Neural cell (in vitro differentiated cells): ENCODE data around the gene LUC7L3. TPM values are rescaled to one million over a fixed set of nuclear protein-coding genes. Genes with fewer than 3 reads are reported as not detected.

ENCODE experiments used
- H2AFZ ChIP-seq: fragments of 200-600, 300-800 bp; sonication (generic), shearing (Covaris generic); 2 replicates; pipeline ENCODE4 v1.6.0; 2014; ENCODE audit warnings: low read depth, mild to moderate bottlenecking, antibody characterized with exemption, low read length, moderate library complexity
- H3F3A ChIP-seq: fragments of 200-600 bp; shearing (Covaris generic); 2 replicates; pipeline ENCODE4 v1.6.1; 2016; ENCODE audit warnings: mild to moderate bottlenecking, moderate library complexity, mixed read lengths, antibody characterized with exemption, low read length; ENCODE audit not compliant: insufficient read depth, poor library complexity, severe bottlenecking
- H3K27ac ChIP-seq: fragments of 200-600, 300-800 bp; sonication (generic), shearing (Covaris generic); 2 replicates; pipeline ENCODE4 v1.5.1; 2014; ENCODE audit warnings: mild to moderate bottlenecking, low read length, moderate library complexity
- H3K27me3 ChIP-seq: fragments of 300-800, 200-600 bp; sonication (generic), shearing (Covaris generic); 2 replicates; pipeline ENCODE4 v1.6.0; 2014; ENCODE audit warnings: mild to moderate bottlenecking, low read depth, low read length, moderate library complexity; ENCODE audit not compliant: insufficient read depth
- H3K36me3 ChIP-seq: fragments of 300-800, 200-600 bp; sonication (generic), shearing (Covaris generic); 2 replicates; pipeline ENCODE4 v1.5.1; 2014; ENCODE audit warnings: mild to moderate bottlenecking, antibody characterized with exemption, low read length, moderate library complexity; ENCODE audit not compliant: insufficient read depth
- H3K4me2 ChIP-seq: fragments of 300-800, 200-600 bp; sonication (generic), shearing (Covaris generic); 2 replicates; pipeline ENCODE4 v1.6.0; 2014; ENCODE audit warnings: mild to moderate bottlenecking, low read length
- H3K4me3 ChIP-seq: fragments of 300-800, 200-600 bp; sonication (generic), shearing (Covaris generic); 2 replicates; pipeline ENCODE4 v1.5.1; 2014; ENCODE audit warnings: mild to moderate bottlenecking, low read length, moderate library complexity
- H3K79me2 ChIP-seq: fragments of 200-600 bp; shearing (Covaris generic); replicated peaks from 2 replicates; pipeline ENCODE4 v1.6.0; 2014; ENCODE audit warnings: mild to moderate bottlenecking, low read length, moderate library complexity; ENCODE audit not compliant: insufficient read depth
- H3K9ac ChIP-seq: fragments of 300-800, 200-600 bp; sonication (generic), shearing (Covaris generic); 2 replicates; pipeline ENCODE4 v1.6.1; 2016; ENCODE audit warnings: mild to moderate bottlenecking, low read length, mixed read lengths
- H3K9me2 ChIP-seq: fragments of 200-600 bp; shearing (Covaris generic); 2 replicates; pipeline ENCODE4 v1.6.1; 2016; ENCODE audit warnings: mild to moderate bottlenecking, low read length, mixed read lengths; ENCODE audit not compliant: insufficient read depth
- H3K9me3 ChIP-seq: fragments of 200-600, 300-800 bp; sonication (generic), shearing (Covaris generic); 2 replicates; pipeline ENCODE4 v1.6.1; 2016; ENCODE audit warnings: mild to moderate bottlenecking, mixed run types, low read length, moderate library complexity, mixed read lengths
- H4K20me1 ChIP-seq: fragments of 200-600 bp; shearing (Covaris generic); 2 replicates; pipeline ENCODE4 v1.6.1; 2016; ENCODE audit warnings: mild to moderate bottlenecking, mixed run types; ENCODE audit not compliant: insufficient read depth
- EP300 ChIP-seq: fragments of 450-650 bp; conservative IDR thresholded peaks from 2 replicates; pipeline ENCODE4 v1.6.1; 2014; ENCODE audit warnings: antibody characterized with exemption, mild to moderate bottlenecking, moderate library complexity; ENCODE audit not compliant: poor library complexity, severe bottlenecking
- EZH2 ChIP-seq: fragments of 200-600, 300-800 bp; shearing (Covaris generic), sonication (generic); IDR thresholded peaks from 2 replicates; pipeline ENCODE4 v1.6.1; 2014; ENCODE audit warnings: antibody characterized with exemption, low read length, borderline replicate concordance, mild to moderate bottlenecking; ENCODE audit not compliant: insufficient read depth, poor library complexity, severe bottlenecking
- MXI1 ChIP-seq: fragments of 450-650 bp; conservative IDR thresholded peaks from 2 replicates; pipeline ENCODE4 v1.6.1; 2014; ENCODE audit warnings: antibody characterized with exemption, mild to moderate bottlenecking; ENCODE audit not compliant: poor library complexity, severe bottlenecking
- POLR2AphosphoS5 ChIP-seq: IDR thresholded peaks from 2 replicates; pipeline ENCODE4 v1.6.1; 2012
- RAD21 ChIP-seq: fragments of 450-650 bp; conservative IDR thresholded peaks from 2 replicates; pipeline ENCODE4 v1.6.1; 2014; ENCODE audit warnings: antibody characterized with exemption, mild to moderate bottlenecking, moderate library complexity
- SMC3 ChIP-seq: fragments of 450-650 bp; conservative IDR thresholded peaks from 2 replicates; pipeline ENCODE4 v1.6.1; 2014; ENCODE audit warnings: antibody characterized with exemption, mild to moderate bottlenecking, moderate library complexity; ENCODE audit not compliant: poor library complexity
- TAF1 ChIP-seq: IDR thresholded peaks from 2 replicates; pipeline ENCODE4 v1.6.1; 2012; ENCODE audit warnings: low read depth
- polyA plus RNA-seq: library from polyadenylated mRNA; depleted of rRNA; stranded (reverse); fragments of >200 nt; gene quantifications from 2 replicates; pipeline ENCODE4 v1.2.3, GENCODE V29; 2014
- TF ChIP-seq, protein P1 (sequence below): IDR thresholded peaks from 2 replicates; pipeline ENCODE4 v1.6.1; 2012; ENCODE audit warnings: borderline replicate concordance
- TF ChIP-seq, protein P2 (sequence below): fragments of 450-650 bp; IDR thresholded peaks from 2 replicates; pipeline ENCODE4 v1.5.1; 2014; ENCODE audit warnings: antibody characterized with exemption, mild to moderate bottlenecking, moderate library complexity; ENCODE audit not compliant: poor library complexity, severe bottlenecking

LUC7L3 gene
- polyA plus RNA-seq, 1 donor from 2014 or later = 677 TPM

DNA sequence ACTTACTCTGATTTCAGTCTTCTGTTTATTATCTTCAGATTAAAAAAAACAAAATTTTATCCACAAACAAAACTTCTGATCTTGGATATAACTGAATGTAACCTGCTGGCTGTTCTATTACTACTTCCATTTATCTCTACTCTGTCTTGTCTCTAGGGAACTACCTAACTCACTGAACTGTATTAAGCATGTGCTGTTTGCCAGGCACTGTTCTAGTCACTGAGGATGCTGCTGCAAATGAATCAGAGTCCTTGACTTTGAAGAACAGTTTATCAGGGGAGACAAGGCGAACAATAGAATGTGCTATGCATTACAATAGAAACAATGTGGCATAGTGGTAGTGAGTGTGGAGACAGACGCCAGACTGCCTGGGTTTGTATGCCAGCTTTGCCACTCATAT, 9.4 kb upstream of the LUC7L3 start:
- Histone ChIP-seq H3K9me2 (no peaks in the 10 kb centered on the region), H4K20me1 (no peaks in the 10 kb centered on the region), H3K27me3 (no peaks in the 10 kb centered on the region), H3K4me2 (no peak overlapping the region), H3K27ac (no peak overlapping the region), H3K9me3 (no peaks in the 10 kb centered on the region), H3F3A (no peaks in the 10 kb centered on the region), H3K9ac (no peak overlapping the region), H3K36me3 (no peaks in the 10 kb centered on the region), H2AFZ (no peak overlapping the region), H3K79me2 (peaks cover 26% of the 10 kb centered on the region), H3K4me3 (no peak overlapping the region)
- TF ChIP-seq EP300 (no peak), SMC3 (no peak), RAD21 (no peak), EZH2 (no peak), POLR2AphosphoS5 (no peak), MXI1 (no peak), TAF1 (no peak)
- TF ChIP-seq, protein P1, sequence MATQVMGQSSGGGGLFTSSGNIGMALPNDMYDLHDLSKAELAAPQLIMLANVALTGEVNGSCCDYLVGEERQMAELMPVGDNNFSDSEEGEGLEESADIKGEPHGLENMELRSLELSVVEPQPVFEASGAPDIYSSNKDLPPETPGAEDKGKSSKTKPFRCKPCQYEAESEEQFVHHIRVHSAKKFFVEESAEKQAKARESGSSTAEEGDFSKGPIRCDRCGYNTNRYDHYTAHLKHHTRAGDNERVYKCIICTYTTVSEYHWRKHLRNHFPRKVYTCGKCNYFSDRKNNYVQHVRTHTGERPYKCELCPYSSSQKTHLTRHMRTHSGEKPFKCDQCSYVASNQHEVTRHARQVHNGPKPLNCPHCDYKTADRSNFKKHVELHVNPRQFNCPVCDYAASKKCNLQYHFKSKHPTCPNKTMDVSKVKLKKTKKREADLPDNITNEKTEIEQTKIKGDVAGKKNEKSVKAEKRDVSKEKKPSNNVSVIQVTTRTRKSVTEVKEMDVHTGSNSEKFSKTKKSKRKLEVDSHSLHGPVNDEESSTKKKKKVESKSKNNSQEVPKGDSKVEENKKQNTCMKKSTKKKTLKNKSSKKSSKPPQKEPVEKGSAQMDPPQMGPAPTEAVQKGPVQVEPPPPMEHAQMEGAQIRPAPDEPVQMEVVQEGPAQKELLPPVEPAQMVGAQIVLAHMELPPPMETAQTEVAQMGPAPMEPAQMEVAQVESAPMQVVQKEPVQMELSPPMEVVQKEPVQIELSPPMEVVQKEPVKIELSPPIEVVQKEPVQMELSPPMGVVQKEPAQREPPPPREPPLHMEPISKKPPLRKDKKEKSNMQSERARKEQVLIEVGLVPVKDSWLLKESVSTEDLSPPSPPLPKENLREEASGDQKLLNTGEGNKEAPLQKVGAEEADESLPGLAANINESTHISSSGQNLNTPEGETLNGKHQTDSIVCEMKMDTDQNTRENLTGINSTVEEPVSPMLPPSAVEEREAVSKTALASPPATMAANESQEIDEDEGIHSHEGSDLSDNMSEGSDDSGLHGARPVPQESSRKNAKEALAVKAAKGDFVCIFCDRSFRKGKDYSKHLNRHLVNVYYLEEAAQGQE = no peak
- TF ChIP-seq, protein P2, sequence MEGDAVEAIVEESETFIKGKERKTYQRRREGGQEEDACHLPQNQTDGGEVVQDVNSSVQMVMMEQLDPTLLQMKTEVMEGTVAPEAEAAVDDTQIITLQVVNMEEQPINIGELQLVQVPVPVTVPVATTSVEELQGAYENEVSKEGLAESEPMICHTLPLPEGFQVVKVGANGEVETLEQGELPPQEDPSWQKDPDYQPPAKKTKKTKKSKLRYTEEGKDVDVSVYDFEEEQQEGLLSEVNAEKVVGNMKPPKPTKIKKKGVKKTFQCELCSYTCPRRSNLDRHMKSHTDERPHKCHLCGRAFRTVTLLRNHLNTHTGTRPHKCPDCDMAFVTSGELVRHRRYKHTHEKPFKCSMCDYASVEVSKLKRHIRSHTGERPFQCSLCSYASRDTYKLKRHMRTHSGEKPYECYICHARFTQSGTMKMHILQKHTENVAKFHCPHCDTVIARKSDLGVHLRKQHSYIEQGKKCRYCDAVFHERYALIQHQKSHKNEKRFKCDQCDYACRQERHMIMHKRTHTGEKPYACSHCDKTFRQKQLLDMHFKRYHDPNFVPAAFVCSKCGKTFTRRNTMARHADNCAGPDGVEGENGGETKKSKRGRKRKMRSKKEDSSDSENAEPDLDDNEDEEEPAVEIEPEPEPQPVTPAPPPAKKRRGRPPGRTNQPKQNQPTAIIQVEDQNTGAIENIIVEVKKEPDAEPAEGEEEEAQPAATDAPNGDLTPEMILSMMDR = no peak

DNA sequence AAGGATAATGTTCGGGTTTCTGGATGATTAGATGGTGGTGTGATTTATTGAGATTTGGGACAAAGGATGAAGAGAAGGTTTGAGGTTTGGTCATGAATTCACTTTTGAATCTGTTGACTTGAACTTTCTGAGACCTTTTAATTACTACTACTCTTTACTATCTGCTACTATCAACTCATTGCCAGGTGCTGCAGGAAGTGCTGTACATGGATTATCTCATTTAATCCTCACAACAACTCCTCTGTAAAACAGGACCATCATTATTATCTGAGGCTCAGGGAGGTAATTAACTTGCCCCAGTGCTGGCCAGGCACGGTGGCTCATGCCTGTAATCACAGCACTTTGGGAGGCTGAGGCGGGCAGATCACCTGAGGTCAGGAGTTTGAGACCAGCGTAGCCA, 8.8 kb upstream of the LUC7L3 start:
- Histone ChIP-seq H3K79me2 (peaks cover 26% of the 10 kb centered on the region), H4K20me1 (no peaks in the 10 kb centered on the region), H3K9ac (no peak overlapping the region), H3K9me3 (no peaks in the 10 kb centered on the region), H3K27me3 (no peaks in the 10 kb centered on the region), H3F3A (no peaks in the 10 kb centered on the region), H3K4me2 (no peak overlapping the region), H3K9me2 (no peaks in the 10 kb centered on the region), H3K27ac (no peak overlapping the region), H2AFZ (no peak overlapping the region), H3K4me3 (no peak overlapping the region), H3K36me3 (no peaks in the 10 kb centered on the region)
- TF ChIP-seq, protein P1 = no peak
- TF ChIP-seq EZH2 = no peak
- TF ChIP-seq, protein P2 = no peak
- TF ChIP-seq POLR2AphosphoS5 = no peak
- TF ChIP-seq RAD21 = no peak
- no peak for TF ChIP-seq EP300
- TF ChIP-seq MXI1 = no peak
- no peak for TF ChIP-seq TAF1
- TF ChIP-seq SMC3 = no peak
